GM19372 (cell line): ENCODE results near the gene IKZF3.
"Not testable (repeated sequence)": the region's sequence is repeated elsewhere in the genome, so short reads cannot be mapped to it uniquely, and the experiment has no call there.

Experiments used
- ATAC-seq: cut with Tn5 transposase; IDR thresholded peaks from one replicate; pipeline ENCODE4 v1.9.1; 2021; ENCODE audit warnings: mild to moderate bottlenecking, low read depth, moderate library complexity; ENCODE audit not compliant: unreplicated experiment

IKZF3 gene

DNA sequence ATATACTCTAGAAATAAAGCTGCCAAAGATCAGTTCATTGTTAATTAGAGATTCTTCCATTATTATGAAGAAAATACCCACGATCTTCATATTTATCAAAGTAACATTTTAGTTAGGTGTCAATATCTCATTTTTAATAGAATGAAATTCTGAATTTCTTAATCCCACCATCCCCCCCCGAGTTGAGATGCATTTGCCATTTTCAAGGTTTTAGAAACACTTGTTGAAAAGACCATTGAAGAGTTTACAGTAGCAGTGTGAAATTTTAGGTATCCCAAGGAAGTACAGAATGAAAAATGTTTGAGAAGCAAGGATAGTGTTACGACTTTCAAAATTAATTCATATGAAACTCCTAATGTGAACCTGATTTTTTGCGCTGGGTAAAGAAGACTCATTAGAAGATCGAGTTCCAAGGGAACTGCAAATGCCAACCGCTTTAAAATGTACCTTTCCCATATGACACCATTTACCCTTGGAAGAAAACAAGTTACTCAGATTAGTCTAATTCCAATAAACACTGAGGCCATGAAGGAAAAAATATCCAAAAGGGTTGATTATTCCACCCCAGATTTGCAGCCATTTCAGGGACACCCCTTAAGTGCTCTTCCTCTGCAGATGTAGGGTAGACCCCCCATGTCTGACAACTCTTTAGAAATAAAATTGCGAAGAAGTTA lies 731 bp downstream of the IKZF3 start:
- no peak for ATAC-seq

DNA sequence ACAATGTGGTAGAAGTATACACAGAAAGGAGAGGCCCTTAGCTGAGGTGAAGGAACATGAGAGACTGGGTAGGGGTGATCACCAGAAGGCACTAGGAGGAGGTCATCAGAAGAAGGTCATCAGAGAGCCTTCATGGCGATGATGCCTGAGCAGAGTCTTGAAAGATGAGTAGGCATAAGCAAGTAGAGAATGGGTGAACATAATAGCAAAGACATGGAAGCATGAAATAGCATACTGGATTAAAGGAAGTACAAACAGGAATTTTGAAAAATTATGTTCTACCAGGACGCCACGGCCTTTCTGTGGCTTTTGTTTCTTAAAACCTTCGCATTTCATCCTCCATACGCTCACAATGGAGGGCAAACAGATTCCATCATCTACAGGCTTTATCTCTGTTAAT lies 2.9 kb downstream of the IKZF3 start:
- no peak for ATAC-seq

DNA sequence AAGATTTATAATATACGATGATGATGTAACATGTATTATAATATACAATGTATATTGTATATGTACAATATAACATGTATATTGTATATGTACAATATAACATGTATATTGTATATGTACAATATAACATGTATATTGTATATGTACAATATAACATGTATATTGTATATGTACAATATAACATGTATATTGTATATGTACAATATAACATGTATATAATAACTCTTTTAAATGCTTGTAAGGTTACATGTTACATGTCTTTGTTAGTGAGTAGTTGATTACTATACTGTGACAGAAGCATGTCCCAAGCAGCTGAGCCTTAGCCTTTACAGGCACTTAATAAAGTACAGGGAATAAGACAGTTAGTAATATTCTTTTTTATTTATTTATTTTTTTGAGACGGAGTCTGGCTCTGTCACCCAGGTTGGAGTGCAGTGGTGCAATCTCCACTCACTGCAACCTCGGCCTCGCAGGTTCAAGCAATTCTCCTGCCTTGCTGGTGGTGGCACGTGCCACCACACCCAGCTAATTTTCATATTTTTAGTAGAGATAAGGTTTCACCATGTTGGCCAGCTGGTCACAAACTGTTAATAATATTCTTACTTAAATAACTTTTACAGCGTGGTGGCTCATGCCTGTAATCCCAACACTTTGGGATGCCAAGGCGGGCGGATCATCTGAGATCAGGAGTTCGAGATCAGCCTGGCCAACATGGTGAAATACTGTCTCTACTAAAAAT lies 8.0 kb downstream of the IKZF3 start:
- ATAC-seq, result not testable (repeated sequence)

GRCh38 chr17:39854909-39855308 lies 9.2 kb downstream of the IKZF3 start:
- ATAC-seq, result no peak

- no peak for ATAC-seq
Observed at GRCh38 chr17:39852239-39852638, 11.9 kb downstream of the IKZF3 start.

- ATAC-seq, result not testable (repeated sequence)
Observed at GRCh38 chr17:39850186-39850585, 13.9 kb downstream of the IKZF3 start.

- no peak for ATAC-seq
Observed at GRCh38 chr17:39848600-39848999, 15.5 kb downstream of the IKZF3 start.

DNA sequence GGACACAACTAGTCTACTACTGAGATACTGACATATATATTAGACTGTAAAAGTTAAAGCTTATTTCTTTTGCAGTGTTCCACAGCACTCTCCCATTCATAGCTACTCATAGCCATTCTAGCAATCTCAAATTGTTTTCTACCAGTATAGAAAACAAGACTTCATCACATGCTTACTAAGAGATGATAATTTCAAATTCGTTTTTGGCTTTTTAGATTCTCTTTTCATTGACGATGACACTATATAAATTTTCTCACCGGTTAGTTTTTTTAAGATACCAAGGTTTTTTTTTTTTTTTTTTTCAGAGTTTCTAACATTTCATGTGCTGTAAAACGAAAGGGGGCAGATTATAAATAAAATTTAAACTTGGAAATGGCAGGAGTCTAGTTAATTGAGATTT lies 17.9 kb downstream of the IKZF3 start:
- ATAC-seq, result no peak

- ATAC-seq, result no peak
Observed at GRCh38 chr17:39845052-39845846, 18.9 kb downstream of the IKZF3 start.

GRCh38 chr17:39841134-39841683 lies 22.9 kb downstream of the IKZF3 start:
- ATAC-seq, result no peak

DNA sequence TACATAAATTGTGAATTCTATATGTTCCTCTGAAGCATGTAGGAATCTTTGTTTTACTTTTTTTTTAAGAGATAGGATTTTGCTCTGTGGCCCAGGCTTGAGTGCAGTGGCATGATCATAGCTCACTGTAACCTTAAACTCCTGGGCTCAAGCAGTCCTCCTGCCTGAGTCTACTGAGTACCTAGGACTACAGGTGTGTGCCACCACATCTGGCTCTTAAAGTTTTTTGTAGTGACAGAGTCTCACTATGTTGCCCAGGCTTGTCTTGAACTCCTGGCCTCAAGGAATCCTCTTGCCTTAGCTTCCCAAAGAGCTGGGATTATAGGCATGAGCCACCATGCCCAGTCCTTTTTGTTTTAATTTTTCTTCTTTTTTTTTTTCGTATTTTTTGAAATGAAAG lies 25.3 kb downstream of the IKZF3 start:
- no peak for ATAC-seq

DNA sequence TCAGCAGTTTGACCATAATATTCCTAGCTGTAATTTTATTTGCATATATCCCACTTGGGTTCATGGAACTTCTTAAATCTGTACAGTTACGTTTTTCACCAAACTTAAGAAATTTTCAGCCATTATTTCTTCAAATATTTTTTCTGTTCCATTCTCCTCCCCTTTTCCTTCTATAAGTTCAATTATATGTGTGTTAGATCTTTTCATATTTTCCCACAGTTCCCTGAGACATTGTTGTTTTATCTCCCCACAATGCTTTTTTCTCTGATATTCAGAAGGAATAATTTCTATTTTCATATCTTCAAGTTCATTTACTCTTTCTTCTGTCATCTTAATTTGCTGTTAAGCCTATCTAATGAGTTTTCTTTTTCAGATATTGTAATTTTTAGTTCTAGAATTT lies 26.1 kb downstream of the IKZF3 start:
- ATAC-seq, result no peak

- ATAC-seq, result no peak
Observed at GRCh38 chr17:39836117-39836516, 28.0 kb downstream of the IKZF3 start.

DNA sequence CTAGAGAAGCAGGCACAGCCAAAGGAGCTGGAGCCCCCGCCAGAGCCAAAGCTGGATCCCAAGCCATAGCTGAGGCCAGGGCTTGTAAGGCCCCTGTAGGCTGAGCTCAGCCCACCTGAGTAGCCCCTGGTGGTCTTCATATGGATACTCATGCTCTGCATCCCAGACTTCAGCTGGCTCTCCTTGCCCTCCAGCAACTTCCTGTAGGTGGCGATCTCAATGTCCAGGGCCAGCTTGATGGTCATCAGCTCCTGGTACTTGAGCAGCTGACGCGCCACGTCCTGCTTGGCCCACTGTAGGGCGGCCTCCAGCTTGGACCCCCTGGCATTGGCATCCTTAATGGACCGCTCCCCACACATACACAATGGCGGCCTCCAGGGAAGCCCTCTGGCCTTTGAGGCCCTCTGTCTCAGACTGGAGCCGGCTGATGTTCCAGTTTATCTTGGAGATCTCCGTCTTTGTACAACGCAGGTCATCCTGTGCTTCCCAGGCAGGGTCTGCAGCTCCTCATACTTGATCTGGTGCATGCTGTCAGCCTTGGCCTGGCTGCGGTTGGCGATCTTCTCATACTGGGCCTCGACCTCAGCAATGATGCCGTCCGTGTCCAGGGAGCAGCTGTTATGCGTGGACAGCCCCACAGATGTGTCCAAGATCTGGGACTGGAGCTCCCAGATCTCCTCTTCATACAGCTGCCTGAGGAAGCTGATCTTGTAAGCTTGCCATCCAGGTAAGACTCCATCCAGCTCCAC lies 28.9 kb downstream of the IKZF3 start:
- no peak for ATAC-seq

DNA sequence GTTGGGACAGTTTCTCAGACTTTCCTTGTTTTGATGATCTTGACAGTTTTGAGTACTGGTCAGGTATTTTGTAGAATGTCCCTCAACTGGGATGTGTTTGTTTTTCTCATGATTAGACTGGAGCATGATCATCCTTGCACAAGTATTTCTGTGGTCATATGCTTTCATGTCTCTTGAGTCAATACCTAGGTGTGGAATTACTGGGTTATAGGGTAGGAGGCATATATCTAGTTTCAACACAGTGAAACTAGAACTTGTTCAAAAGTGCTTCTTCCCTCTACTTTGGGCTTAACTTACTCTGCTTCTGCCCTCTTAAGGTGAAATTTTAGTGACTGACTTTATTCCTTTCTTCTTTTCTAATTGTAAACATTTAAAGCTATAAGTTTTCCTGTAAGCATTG lies 30.1 kb downstream of the IKZF3 start:
- ATAC-seq, result no peak

DNA sequence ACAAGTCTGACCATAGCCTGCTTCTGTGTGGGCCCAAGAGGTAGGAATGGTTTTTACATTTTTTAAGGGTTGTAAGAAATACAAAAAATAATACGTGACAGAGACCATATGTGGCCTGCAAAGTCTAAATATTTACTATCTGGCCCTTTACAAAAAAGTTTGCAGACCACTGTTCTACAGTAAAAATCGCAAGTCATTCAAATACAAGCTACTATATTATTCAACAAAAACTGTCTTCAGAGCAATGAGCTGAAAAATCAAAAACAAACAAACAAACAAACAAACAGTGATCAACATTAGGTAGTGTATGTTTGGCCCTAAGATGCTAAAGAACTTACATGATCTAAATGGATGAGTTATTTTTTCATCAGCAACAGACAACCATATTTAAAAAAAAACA lies 32.5 kb downstream of the IKZF3 start:
- no peak for ATAC-seq

DNA sequence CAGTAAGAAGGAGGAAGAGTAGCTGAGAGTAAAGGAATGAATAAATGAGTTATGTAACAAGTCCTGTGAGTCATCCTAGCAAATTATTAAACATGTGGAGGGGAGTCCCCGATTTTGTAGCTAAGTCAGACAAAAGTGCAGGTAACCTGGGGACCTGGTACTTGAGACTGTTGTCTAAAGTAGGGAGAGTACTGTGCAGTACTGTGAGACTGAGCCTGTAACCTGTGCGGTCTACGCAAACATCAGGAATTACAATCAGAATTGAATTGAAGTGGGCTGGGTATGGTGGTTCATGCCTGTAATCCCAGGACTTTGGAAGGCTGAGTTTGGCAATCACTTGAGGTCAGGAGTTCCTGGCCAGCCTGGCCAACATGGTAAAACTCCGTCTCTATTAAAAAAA lies 35.7 kb downstream of the IKZF3 start:
- no peak for ATAC-seq

DNA sequence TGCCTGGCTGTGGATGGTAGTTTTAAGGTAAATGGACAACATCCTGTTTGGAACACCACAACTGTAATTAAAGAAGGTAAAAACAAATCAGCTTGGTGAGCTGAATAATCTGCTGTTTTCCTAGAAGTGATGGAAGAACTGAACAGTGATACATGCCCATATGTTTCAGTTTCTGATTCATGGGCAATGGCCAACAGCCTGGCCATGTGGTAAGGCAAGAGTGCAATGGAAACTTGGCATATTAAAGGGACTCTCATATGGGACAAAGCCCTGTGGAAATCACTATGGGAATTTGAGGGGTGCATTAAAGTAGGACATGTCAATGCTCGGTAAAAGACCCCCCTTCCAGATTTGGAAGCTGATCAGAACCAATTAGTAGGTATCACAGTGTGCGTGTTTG lies 37.8 kb downstream of the IKZF3 start:
- no peak for ATAC-seq

- ATAC-seq, result no peak
Observed at GRCh38 chr17:39823407-39824054, 40.6 kb downstream of the IKZF3 start.

DNA sequence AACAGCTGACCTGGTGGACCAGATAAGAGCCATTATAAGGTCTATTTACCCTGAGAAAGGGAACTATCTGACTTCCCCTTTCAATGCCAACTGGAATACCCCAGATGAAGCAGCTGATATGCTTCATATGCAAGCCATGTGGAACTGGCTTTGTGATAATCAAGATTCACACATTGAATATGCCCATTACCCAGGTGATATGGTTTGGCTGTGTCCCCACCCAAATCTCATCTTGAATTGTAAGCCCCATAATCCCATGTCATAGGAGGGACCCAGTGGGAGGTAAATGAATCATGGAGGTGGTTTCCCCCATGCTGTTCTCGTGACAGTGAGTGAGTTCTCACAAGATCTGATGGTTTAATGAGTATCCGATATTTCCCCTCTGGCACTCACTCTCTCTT lies 42.1 kb downstream of the IKZF3 start:
- no peak for ATAC-seq
